ENCODE results near the gene MDK. TPM values are rescaled to one million over a fixed set of nuclear protein-coding genes. Genes with fewer than 3 reads are reported as not detected.

MDK gene
- total RNA-seq, 2 experiments from 2014 or later, result 3.4 to 3.6 TPM

- no peak for DNase-seq
- Mint-ChIP-seq H3K4me1 (peaks cover 28% of the 10 kb centered on the region), H3K27ac (no peak overlapping the region), H3K9me3 (no peaks in the 10 kb centered on the region), H3K27me3 (no peaks in the 10 kb centered on the region), H3K4me3 (no peak overlapping the region), H3K36me3 (peaks cover 26% of the 10 kb centered on the region)
Measured at GRCh38 chr11:46414466-46414796, 33.0 kb downstream of the MDK start.

- H3K4me1 Mint-ChIP-seq, result peaks cover 28% of the 10 kb centered on the region
- no peak overlapping the region for H3K4me3 Mint-ChIP-seq
- no peaks in the 10 kb centered on the region for H3K9me3 Mint-ChIP-seq
- no peak for DNase-seq
- H3K27me3 Mint-ChIP-seq, result no peaks in the 10 kb centered on the region
- no peak overlapping the region for H3K27ac Mint-ChIP-seq
- H3K36me3 Mint-ChIP-seq, result peaks cover 23% of the 10 kb centered on the region
Measured at GRCh38 chr11:46414879-46415278, 33.4 kb downstream of the MDK start.

- Mint-ChIP-seq H3K4me1 (peaks cover 35% of the 10 kb centered on the region), H3K36me3 (peaks cover 33% of the 10 kb centered on the region), H3K27me3 (no peaks in the 10 kb centered on the region), H3K4me3 (no peak overlapping the region), H3K27ac (no peak overlapping the region), H3K9me3 (no peaks in the 10 kb centered on the region)
- DNase-seq, result no peak
Measured at GRCh38 chr11:46417711-46418110, 36.2 kb downstream of the MDK start.

DNA sequence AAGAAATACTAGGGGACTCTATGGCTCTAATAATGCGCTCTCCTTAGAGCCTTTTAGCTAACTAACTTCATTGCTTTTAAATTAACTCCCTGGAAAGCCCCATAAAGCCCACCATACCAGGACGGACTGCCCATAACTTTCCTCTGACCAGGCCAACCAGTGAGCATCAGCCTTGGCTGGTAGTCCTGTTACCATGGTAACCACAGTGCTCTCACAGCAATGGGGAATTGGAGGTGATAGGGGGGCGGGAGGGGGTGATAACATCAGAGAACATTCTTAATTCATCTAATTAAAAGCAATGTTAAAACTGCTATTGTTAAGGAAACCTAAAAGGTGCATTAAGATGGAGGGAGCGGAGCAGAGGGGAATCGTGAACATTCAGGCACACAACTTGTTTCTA, 37.3 kb downstream of the MDK start:
- Mint-ChIP-seq H3K4me1 (peaks cover 34% of the 10 kb centered on the region), H3K27me3 (no peaks in the 10 kb centered on the region), H3K36me3 (peaks cover 32% of the 10 kb centered on the region), H3K9me3 (no peaks in the 10 kb centered on the region), H3K4me3 (no peak overlapping the region), H3K27ac (no peak overlapping the region)
- DNase-seq, result no peak

- peaks cover 16% of the 10 kb centered on the region for H3K4me1 Mint-ChIP-seq
- no peaks in the 10 kb centered on the region for H3K27me3 Mint-ChIP-seq
- H3K36me3 Mint-ChIP-seq, result peaks cover 20% of the 10 kb centered on the region
- H3K27ac Mint-ChIP-seq, result no peak overlapping the region
- no peak for DNase-seq
- H3K4me3 Mint-ChIP-seq, result no peak overlapping the region
- no peaks in the 10 kb centered on the region for H3K9me3 Mint-ChIP-seq
Measured at GRCh38 chr11:46420513-46420912, 39.0 kb downstream of the MDK start.

DNA sequence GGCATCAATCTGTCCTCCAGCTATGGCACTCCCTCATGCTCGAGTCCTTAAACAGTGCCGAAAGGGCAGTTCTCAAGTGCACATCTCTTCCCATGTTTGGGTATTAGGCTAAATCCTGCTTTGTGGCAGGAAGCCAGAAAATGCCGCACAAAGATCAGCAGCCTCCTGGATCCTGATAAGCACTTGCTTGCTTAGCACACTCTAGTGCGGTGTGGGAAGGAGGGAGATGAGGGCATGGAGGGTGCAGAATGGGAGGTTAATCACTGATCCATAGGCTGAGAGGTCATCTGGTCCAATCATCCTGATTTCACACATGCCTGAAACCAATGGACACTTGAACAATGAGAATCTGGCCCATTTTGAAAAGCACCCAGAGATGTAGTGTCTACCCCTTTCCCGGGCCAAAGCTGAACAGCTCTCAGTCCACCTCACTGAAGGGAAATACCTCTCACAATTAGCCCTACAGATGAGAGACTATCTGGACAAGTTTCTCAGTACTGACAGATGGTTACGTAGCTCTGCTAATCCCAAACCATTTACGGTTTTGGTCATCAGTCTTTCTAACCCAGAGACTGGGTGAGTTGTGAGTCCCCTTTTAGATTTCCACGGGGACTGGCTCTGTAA, 39.9 kb downstream of the MDK start:
- Mint-ChIP-seq H3K9me3 (no peaks in the 10 kb centered on the region), H3K4me3 (no peak overlapping the region), H3K36me3 (peaks cover 17% of the 10 kb centered on the region), H3K27ac (no peak overlapping the region), H3K27me3 (no peaks in the 10 kb centered on the region), H3K4me1 (peaks cover 10% of the 10 kb centered on the region)
- no peak for DNase-seq

DNA sequence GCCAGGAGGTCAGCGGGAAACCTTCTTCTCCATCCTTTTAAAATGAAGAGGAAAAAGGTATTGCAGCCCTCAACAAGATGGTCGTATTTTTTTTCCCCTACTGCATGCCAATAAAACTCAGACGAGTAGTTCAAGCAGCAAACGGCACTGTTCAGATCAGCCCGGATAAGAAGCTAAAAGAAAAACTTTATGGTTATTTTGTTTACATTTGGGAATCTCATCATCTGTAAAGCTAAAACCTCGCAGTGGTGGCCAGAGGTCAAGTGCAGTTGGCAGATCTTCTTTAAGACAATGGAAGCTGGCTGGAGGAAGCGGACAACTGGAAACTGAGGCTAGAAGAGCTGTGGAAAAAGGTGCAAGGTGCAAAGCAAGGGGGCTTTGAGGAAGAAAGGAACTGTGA, 41.1 kb downstream of the MDK start:
- Mint-ChIP-seq H3K4me3 (no peak overlapping the region), H3K36me3 (peaks cover 16% of the 10 kb centered on the region), H3K27ac (no peak overlapping the region), H3K9me3 (no peaks in the 10 kb centered on the region), H3K4me1 (peaks cover 8% of the 10 kb centered on the region), H3K27me3 (no peaks in the 10 kb centered on the region)
- no peak for DNase-seq

GRCh38 chr11:46426233-46426991, 44.9 kb downstream of the MDK start:
- no peak for DNase-seq
- Mint-ChIP-seq H3K36me3 (peaks cover 14% of the 10 kb centered on the region), H3K27me3 (no peaks in the 10 kb centered on the region), H3K4me1 (no peaks in the 10 kb centered on the region), H3K4me3 (no peak overlapping the region), H3K27ac (no peak overlapping the region), H3K9me3 (no peaks in the 10 kb centered on the region)

GRCh38 chr11:46427364-46427763, 45.9 kb downstream of the MDK start:
- DNase-seq, result no peak
- Mint-ChIP-seq H3K36me3 (peaks cover 9% of the 10 kb centered on the region), H3K9me3 (no peaks in the 10 kb centered on the region), H3K27ac (no peak overlapping the region), H3K4me1 (no peaks in the 10 kb centered on the region), H3K27me3 (no peaks in the 10 kb centered on the region), H3K4me3 (no peak overlapping the region)

- DNase-seq, result no peak
Measured at GRCh38 chr11:46429717-46430116, 48.2 kb downstream of the MDK start.

GRCh38 chr11:46431211-46431610, 49.7 kb downstream of the MDK start:
- no peak overlapping the region for H3K27ac Mint-ChIP-seq
- no peak overlapping the region for H3K4me3 Mint-ChIP-seq
- no peaks in the 10 kb centered on the region for H3K9me3 Mint-ChIP-seq
- H3K4me1 Mint-ChIP-seq, result no peaks in the 10 kb centered on the region
- H3K27me3 Mint-ChIP-seq, result no peaks in the 10 kb centered on the region
- H3K36me3 Mint-ChIP-seq, result peaks cover 13% of the 10 kb centered on the region
- no peak for DNase-seq

More at GRCh38 chr11:46429717-46430116, 48.2 kb downstream of the MDK start:
- no peak overlapping the region for H3K27ac Mint-ChIP-seq
- H3K4me3 Mint-ChIP-seq, result no peak overlapping the region
- peaks cover 14% of the 10 kb centered on the region for H3K36me3 Mint-ChIP-seq
- no peaks in the 10 kb centered on the region for H3K9me3 Mint-ChIP-seq
- H3K4me1 Mint-ChIP-seq, result no peaks in the 10 kb centered on the region
- no peaks in the 10 kb centered on the region for H3K27me3 Mint-ChIP-seq

Other genes with a start within 250 kb of the MDK start
- gene CREB3L1, start 104.0 kb upstream of the MDK start, total RNA-seq, result under 1 TPM in 1 of 2 experiments, not detected in 1; 0.12 TPM
- 100 to 1,000 TPM in 1 of 2 experiments, 10 to 100 TPM in 1; 100.0 to 101 TPM for gene DGKZ, start 34.2 kb upstream of the MDK start, total RNA-seq
- under 1 TPM in 1 of 2 experiments, not detected in 1; 0.14 TPM for gene CHRM4, start 10.1 kb downstream of the MDK start, total RNA-seq
- gene AMBRA1, start 212.4 kb downstream of the MDK start, total RNA-seq, result 10 to 100 TPM; 24.6 to 27.2 TPM
- gene HARBI1, start 235.6 kb downstream of the MDK start, total RNA-seq, result 1 to 10 TPM; 2.6 to 4.5 TPM
- 10 to 100 TPM; 49.2 to 51.4 TPM for gene ATG13, start 235.9 kb downstream of the MDK start, total RNA-seq

Data from activated naive CD8-positive, alpha-beta T cell treated with anti-CD3 and anti-CD28 coated beads for 36 hours (primary cell).